T-helper 9 cell (primary cell): ENCODE data around the gene JOSD2.
"Not testable (repeated sequence)": the region's sequence is repeated elsewhere in the genome, so short reads cannot be mapped to it uniquely, and the experiment has no call there.

Source experiments
- DNase-seq: peaks from one replicate; pipeline ENCODE4 v3.0.0-alpha.2; 2020

Gene JOSD2

DNA sequence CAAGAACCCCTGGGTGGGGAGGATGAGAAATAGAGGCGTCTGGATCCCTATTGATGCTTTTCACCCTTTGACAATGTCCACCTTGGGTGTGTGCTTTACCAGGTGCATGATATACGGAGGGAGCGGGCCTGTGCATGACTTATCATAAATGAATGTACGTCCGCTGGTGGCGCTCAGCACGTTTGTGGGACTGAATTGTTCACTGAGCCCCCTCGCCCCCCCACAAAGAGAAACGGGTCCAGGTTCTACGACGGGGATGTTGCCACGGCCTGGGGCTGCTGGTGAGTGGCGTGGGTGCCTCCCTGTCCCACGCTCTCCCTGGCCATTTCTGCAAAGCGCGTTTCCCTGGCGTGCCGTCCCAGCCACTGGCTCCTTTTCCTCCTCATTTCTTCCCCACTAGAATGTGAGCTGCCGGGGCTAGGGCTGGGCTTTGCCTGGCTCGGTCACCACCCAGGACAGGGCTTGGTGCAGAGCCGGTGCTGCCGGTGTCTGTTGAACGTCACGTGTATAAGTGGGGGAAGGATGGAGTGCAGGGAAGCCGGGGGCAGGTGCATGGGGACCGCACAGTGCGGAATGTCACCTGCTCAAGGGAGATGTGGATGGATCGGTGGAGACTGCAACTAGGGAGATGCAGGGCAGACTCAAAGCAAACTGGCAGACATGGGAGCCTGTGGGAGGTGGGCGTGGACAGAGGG lies 35.7 kb upstream of the JOSD2 start:
- DNase-seq, result no peak

DNA sequence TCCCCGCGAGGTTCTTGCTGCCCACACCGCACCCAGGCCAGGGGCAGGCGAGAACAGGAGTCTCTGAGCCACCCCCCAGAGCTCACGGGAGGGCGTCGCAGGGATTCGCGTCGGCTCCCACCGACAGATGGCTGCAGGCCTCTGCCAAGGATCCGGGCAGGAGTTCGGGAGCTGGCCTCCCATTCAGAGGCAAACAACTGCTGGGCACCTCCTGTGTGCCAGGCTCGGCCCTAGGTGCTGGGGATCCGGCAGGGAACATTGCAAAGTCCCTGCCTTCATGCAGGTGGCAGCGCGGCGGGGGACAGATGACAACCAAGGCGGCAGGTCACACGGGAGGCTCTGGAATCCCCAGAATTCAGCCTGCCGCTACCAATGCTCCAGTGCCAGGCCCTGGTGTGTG lies 32.0 kb upstream of the JOSD2 start:
- no peak for DNase-seq

DNA sequence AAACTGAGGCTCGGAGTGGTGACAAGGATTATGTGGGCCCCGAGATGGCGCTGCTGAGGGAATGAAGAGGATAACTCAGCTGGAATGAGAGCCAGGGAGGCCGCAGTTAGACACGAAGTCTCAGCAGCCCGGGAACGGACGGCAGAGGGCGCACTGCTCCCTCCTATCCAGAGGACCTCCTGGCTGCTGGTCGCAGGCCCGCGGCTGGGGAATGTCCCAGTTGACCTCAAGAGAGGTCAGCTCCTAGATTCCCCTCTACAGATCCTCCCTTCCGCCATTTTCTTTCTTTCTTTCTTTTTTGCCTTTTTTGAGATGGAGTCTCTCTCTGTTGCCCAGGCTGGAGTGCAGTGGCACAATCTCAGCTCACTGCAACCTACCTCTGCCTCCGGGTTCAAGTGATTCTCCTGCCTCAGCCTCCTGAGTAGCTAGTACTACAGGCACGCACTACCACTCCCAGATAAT lies 26.8 kb upstream of the JOSD2 start:
- DNase-seq, result peak; percentile 55

DNA sequence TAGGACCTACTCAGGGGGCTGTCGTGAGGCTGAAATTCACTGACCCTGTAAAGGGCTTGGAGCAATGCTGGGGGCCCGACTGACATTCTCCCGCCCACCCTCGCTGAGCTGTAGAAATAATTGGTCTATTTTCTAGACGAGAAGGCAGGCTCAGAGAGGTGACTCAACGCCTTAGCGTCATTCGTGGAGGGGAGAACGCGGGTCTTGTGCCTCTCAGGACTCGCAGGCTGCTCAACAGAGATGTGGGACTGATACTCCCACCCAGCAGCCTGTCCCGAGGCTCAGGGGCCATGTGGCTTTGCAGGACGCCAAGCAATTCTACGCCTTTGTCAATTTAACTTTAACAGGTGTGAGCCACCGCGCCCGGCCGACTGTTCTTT lies 26.3 kb upstream of the JOSD2 start:
- no peak for DNase-seq

DNA sequence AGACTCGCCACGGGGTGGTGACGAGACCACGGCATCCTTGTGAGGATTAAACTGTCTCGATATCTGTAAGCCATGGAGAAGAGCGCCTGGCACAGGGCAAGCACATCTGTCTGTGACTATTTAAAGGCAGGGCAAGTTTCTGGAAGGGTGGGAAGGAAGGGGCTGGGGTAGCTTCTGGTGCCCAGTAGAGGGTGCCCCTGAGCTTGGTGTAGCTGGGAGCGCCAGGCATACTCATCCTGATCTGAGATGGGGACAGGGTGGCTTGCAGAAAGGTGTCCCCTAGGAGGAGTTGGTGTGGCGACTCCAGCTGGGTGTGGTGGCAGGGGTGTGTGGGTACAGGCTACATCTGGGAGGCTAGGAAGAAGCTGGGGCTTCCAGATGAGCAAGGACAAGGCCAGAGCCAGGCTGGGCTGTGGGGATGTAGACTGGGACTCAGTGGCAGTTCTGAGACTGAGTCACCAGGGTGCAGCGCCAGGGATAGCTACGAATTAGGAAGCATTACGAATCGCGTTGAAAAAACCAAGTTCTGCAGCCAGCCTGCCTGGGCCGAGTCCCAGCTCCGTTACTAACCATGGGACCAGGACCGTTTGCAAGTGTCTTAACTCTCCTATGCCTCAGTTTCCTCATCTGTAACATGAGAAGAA lies 25.8 kb upstream of the JOSD2 start:
- no peak for DNase-seq

DNA sequence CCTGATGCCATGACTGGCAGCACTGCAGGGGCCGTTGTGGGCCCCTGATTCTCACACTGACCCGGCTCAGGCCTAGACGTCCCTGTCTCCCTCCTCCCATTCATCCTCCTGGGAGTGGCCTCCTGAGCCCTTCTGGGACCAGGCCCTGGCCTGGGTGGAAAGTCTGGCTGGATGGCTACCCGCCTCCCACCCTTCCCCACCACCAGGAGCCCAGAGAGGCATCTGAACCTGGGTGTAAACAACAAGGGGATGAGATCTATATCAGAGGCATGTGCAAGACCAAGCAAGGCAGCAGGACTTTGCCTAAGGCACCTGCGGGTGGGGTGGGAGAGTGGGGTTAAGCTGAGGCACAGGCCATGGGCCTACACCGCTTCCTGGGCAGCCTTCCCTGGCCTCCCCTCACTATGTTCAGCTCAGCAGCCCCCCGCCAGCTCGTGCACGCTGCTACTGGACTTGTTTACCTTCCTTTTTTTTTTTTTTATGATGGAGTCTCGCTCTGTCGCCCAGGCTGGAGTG lies 24.7 kb upstream of the JOSD2 start:
- no peak for DNase-seq

DNA sequence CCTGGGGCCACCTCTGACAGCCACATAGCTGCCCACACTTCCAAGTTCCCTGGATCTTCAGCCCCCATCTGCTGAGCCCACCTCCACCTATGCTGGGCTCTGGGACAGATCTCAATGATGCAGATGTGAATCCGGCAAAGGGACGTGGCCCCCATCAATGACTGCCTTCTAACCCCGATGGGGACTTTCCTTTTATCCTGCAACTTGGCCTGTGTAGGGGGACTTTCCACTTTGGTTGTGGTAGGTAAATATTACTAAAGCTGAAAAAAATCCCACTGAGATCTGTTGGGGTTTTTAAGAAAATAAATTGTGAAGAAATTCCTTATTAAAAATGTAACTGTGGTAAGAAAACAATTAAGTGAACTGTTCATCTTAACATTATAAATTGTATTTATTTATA lies 23.5 kb upstream of the JOSD2 start:
- no peak for DNase-seq

DNA sequence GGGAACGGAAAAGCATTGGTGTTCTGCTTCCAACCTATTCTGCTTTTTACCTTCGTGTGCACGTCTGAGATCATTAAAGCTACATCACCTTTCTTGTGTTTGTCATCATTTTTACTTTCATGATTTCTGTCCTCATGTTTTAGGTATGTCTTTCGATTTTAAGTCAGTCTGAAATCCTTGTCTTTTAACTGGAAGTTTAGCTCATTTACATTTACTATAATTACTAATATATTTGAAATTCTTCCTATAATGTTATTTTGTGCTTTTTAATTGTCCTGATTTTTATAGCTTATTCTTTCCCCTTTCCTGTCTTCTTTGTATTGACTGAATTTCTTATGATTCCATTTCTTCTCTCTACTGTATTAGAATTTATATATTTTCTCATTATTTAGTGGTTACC lies 22.0 kb upstream of the JOSD2 start:
- no peak for DNase-seq

DNA sequence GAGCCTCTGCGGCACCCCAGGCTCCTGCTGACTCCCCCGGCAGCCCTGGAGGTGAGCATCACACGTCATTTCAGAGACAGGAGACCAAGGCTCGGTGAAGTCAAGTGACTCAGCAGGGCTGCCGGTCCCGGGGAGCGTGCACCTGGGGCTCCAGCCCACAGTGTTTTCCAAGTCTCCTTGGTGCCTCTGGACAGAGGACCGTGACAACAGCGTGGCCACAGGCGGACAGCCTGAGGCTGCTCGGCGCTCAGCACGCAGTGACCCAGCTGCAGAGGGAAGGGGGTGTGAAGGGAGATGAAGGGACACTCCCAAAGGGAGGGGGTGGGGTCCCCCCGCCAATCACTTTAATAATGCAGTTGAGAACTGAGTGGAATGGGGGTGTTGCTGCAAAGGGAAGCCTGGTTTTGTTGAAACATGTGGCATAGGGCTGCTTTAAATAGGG lies 20.2 kb upstream of the JOSD2 start:
- no peak for DNase-seq

DNA sequence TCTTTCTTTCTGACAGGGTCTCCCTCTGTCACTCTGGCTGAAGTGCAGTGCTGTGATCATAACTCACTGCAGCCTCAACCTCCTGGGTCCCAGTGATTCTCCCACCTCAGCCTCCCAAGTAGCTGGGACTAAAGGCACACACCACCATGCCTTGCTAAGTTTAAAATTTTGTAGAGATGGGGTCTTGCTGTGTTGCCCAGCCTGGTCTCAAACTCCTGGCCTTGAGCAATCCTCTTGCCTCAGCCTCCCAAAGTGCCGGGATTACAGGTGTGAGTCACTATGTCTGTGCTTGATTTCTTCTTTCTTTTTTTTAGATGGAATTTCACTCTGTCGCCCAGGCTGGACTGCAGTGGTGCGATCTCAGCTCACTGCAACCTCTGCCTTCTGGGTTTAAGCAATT lies 17.1 kb upstream of the JOSD2 start:
- DNase-seq, result not testable (repeated sequence)

DNA sequence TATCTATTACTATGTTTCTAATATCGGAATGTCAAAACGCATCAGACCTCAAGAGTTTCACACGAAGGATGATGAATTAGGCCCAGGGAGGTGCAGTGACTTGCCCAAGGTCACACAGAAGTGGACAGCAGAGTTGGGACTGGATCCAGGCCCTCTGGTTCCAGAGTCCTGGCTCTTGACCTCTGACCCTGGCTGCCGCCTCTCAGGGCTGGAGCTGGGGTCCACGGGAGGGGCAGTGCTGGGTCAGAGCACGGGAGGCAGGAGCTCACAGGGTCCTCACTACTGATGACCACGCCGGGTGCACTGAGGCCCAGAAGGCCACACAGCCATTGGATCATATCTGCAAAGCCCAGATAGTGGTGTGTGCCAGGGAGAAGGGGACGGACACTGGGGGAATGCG lies 11.9 kb upstream of the JOSD2 start:
- no peak for DNase-seq

DNA sequence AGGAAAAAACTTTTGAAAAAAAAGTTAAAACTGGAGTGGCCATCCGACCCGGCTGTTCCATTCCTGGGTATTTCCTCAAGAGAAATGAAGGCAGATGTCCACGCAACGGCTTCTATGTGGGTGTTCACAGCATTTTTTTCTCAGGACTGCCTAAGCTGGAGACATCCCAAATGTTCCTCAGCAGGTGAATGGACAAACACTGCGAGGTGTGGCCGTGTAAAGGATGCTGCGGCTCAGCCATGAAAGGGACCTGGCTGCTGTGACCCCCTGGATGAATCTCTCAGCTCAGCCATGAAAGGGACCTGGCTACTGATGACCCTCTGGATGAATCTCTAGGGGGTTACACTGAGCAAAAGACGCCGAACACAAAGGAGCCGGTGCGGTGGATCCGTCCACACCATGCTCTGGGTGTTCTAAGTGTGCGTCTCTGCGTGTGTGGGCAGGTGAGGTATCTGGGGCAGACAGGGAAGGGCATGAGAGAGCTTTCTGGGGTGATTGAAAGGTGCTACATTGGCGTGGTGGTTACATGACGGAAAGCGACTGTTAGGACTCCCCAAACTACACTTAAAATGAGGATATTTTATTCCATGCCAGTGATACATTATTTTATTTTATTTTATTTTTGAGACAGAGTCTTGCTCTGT lies 10.0 kb upstream of the JOSD2 start:
- DNase-seq, result no peak

DNA sequence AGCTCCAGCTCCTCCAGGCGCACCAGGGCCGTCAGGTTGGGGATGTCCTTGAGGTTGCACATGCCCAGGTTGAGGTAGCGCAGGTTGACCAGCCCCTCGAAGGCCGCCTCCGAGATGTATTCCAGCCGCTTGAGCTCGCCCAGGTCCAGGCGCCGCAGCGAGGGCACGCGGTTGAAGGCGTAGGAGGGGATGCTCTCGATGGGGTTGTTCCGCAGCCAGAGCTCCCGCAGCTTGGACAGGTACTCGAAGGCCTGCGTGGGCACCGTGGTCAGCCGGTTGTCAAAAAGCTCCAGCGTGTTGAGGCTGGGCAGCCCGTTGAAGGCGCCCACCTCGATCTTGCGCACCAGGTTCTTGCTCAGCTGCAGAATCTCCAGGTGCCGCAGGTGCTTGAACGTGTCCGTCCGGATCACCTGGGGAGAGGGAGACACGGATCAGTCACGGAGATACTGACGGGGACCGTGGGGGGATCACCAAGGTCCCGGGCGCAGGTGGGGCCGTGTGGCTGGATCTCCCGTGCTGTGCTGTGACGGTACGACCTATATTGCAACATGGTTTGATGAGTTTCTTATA lies 8.1 kb upstream of the JOSD2 start:
- no peak for DNase-seq

DNA sequence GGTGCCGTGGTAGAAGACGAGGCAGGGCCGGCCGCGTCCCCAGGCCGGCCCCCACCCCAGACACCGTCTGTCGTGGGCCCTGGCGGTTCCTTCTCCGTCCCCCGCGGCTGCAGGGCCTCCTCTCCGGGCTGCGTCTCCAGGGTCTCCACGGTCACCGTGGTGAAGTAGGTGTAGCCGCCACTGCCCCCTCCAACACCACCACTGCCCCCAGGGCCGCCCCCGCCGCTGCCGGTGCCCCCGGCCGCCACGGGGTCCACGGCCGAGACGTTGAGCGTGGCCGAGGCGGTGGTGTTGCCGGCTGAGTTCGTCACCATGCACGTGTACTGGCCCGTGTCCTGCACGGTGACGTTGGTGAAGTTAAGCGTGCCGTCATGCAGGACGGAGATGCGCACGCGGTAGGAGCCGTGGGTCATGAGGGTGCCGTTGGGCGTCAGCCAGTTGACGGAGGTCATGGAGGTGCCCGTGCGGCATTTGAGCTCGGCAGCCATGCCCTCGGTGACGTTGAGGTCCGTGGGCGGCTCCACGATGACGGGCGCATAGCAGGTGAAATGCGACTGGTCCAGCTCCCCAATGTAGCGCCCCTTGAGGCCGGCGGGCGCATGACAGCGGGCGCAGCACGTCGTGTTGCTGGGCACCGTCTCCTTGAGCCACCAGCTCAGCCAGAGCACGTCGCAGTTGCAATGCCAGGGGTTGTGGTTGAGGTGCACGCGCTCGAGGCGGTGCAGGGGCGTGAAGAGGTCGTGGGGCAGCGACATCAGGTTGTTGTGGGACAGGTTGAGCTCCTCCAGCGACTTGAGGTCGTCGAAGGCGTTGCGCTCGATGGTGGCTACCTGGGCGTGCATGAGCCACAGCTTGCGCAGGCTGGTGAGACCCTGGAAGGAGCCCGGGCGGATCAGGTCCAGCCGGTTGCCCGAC lies 7.4 kb upstream of the JOSD2 start:
- DNase-seq, result no peak

DNA sequence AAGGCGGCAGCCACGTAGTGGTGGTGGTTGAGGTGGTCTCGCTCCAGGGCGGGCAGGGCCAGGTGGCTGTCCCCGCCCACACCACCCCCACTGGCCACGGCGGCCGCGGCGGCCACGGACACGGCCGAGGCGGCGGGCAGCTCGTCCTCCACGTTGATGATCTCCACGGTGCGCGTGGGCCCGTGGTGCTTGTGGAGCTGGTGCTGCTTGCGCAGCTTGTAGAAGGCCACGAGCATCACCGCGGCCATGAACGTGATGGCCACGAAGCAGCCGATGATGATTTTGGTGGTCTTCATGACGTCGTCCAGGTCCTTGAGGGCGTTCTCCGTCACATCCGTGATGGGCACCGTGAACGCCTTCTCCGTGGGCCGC lies 6.7 kb upstream of the JOSD2 start:
- DNase-seq, result no peak

DNA sequence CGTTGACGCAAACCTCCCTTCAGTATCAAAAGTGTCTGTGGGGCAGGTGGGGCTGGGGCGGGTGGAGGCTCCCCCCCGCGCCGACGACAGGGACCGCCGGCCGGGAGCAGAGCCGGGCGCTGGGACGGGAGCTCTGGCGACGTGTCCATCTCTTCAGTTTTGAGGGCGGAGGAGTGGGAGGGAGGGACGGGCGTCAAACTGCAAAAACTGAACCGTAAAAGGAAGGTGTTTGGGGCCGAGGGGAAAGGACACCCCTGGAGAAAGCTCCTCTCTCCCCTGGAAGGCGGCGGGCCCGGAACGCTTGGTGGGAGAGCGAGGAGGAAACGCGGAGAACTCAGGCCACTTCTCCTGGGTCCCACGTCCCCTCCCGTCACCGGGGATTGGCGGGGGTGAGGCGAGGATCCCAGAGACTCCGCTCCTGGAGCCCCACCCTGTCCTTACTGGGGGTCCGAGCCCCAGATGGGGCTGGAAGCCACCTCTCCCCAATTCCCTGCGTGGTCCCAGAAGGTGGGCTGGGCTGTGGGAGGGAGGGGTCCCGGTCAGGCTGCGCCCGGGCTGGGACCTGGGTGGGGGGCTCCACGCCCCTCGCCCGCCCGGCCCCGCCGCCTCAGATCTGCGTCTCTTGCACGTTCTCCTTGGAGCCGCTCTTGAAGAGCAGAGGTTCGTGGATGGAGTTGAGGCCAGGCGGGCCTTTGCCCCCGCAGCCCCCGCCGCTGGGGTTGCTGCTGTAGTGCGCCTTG lies 6.1 kb upstream of the JOSD2 start:
- no peak for DNase-seq

DNA sequence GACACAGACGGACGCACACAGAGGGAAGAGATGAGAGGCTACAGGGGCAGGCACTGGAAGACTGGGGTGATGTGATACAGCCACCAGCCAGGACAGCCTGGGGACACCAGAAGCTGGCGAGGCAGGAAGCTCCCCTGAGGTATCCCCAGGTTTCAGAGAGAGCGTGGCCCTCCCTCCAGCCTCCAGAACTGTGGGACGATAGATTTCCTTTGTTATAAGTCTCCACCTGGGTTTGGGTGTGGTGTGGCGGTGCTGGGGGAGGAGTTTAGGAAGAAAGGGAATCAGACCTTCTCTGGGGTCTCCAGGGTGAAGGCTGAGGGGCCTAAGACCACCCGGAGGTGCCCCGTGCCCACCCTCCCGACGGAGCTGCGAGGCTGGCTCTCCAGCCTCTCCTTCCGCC lies 5.5 kb upstream of the JOSD2 start:
- no peak for DNase-seq

DNA sequence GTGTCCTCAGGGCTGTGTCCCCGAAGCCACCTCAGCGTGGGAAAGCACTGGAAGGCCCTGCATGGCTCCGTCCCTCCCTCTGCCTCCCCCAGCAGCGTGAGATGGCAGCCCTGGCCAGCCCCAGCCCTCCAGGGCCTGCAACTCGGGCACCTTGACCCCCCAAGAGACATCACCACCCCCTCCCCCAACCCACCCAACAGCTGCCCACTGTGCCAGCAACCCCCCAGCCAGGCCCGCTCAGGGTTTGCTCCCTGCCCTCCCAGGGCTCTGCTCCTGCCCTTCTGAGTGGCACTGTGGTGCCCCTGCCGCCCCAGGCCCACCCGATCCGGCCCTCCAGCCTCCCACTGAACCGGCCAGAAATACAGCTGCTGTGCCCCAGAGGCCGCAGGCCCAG lies 4.2 kb upstream of the JOSD2 start:
- DNase-seq, result no peak

DNA sequence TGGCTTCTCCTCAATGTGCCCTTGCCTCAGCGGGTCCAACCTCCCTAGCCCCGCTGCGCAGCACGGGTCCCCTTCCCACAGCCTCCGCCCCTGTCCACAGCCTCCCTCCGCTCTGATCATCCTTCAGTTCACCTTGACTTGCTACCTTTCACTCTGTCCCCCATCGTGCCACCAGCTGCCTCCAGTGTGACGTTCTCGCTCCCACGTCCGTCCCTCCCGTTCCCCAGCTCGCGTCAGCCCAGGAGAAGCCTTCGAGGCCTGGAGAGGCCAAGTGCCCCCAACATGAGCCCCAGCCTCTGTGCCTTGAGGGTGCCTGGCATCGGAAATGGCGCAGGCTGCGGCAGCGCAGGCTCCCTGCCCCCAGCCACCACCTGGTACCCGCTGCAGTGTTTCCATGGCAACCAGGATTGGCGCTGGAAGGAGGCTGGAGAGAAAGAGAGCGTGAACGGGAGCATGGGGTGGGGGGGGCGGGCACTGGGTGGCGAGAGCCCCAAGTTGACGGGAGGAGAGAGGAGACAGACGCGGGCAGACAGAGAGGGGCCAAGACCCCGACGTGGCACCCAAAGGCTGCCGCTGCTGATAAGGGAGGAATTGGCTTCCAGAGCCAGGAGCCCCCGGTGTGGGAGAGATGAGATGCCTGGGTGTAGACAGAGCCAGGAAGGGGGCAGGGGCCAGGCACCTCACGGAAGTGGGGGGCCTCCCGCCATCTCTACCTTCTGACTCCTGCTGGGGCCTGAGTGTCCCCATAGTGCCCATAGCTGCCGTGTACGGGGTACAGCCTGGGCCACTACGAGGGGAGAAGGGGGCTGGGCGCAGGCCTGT lies 3.6 kb upstream of the JOSD2 start:
- DNase-seq, result no peak

DNA sequence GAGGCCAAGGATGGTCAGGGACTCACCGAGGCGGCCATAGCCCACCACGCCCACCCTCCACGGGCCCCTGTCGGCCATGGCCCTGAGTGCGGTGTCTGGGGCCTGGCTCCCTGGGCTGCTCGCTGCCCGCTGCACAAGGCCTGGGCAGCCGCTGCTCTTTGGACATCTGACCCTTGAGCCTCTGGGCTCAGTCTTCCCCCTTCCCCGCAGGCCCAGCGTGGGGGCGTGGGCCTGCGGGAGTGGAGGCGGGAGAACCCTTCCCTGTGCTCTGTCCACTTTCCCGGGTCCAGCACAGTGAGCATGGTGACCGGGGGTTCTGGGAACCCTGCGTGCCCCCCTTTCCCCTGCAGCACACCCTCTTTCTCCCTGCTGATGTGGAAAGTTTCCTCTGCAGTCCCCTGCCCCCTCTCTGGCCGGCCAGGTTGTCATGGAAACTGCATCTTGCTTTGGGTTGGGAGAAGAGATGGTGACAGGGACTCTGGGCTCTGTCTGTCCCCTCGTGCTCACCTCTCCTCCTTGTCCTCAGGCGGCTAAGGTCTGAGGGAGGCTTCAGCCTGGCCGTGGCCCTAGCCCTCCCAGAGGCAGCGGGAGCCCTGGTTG lies 2.9 kb upstream of the JOSD2 start, which contains the start of gene ASPDH:
ASPDH (minus strand) TSS at position 168 of the 600 bp plus-strand sequence; CDS start at position 78, 90 bp downstream.
- no peak for DNase-seq
